Activated T-cell treated with anti-CD3 and anti-CD28 coated beads for 48 hours (primary cell): Measurements from ENCODE around the gene GTF2H2C_2.
"Not testable (repeated sequence)": the region's sequence is repeated elsewhere in the genome, so short reads cannot be mapped to it uniquely, and the experiment has no call there.

ENCODE experiments used
- DNase-seq: peaks from one replicate; pipeline ENCODE4 v3.0.0-alpha.2; 2020; ENCODE audit warnings: low read depth

Gene GTF2H2C_2

DNA sequence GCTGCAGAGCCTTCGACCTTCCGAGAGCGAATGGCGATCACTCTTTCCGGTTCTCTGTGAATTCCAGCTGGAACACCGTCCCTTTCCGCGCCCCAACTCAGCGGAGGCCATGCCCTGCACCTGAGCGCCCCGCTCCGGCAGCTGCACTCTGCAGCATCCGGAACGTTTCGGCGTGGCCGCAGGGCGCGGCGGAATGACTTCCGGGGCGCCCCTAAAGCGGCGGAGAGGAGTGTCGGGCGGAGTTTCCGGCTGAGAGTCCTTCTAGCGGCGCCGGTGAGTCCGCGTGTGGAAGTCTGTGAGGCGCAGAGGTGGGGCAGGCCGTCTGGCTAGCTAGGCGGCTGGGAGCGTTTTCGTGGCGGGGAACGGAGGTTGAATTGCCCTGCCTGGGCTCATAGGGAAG, at the start of gene GTF2H2C_2:
Gene GTF2H2C_2 (plus strand): TSS at position 252 of the 400 bp plus-strand sequence.
- DNase-seq: not testable (repeated sequence)

DNA sequence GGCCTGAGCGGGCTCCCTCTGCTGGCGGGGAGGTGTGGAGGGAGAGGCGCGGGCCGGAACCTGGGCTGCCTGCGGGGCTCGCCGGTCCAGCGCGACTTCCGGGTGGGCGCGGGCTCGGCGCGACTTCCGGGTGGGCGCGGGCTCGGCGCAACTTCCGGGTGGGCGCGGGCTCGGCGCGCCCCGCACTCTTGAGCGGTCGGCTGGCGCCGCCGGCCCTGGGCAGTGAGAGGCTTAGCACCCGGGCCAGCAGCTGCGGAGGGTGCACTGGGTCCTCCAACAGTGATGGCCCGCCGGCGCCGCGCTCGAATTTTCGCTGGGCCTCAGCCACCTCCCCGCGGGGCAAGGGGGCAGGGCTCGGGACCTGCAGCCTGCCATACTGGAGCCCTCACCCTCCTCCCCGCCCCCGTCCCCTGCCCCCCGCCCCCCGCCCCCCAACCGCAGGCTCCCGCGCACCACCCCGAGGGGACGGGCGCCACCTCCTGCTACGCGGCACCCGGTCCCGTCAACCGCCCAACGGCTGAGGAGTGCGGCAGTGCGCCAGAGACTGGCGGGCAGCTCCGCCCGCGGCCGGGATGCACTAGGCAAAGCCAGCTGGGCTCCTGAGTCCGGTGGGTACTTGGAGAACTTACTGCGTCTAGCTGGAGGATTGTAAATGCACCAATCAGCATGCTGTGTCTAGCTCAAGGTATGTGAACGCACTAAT, 14.0 kb upstream of the GTF2H2C_2 start:
- peak; percentile 62 for DNase-seq

DNA sequence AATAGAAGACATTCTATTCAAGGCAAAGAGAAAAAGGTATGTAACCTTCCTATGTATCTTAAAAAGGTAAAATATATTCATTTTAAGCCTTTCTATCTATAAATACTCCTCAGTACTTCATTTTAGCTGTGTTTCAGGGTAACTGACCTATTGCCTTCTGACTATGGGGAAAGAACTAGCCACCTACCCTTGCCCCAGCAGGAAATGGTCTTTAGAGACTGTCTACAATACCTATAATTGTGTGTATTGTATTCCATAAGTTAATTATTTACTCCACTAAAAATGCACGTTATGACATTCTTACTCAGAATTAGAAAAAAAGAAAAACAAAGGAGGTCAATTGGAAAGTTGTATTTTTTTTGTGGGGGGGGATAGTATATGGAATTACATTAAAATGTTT, 6.2 kb downstream of the GTF2H2C_2 start:
- not testable (repeated sequence) for DNase-seq

DNA sequence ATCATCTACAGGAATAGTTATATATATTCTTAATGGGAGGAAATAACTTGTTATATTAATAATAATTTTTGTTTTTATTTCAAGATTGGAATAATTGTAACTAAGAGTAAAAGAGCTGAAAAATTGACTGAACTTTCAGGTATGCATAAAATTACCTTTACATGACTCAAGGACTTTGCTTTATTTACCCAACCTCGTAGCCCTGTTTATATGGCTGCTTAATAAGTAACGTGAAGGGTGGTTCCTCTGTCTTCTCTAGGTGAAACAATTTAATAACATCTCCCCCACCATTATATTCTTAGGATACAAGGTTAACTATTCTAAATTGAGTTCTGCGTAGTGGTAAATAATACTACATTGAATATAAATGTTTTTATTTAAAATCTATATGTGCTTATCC, 8.0 kb downstream of the GTF2H2C_2 start:
- DNase-seq: not testable (repeated sequence)

DNA sequence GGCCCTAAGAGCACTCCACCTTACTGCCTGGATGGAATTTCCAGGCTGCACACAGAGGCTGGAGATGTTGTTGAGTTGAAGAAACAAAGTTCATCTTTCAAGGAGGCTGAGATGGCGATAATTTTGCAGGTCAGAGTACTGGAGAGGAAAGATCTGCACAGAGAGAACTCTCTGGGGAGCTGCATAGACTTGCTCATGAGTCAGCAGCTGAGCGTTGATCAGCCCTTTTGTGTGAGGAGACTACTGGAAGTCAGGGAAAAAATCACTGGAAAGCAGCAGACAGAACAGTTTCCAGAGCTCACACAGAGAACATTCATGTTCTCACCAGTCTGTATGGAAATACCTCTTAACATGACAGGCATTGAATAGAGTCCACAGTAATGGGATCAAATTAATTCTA, 23.4 kb downstream of the GTF2H2C_2 start:
- not testable (repeated sequence) for DNase-seq

- DNase-seq: not testable (repeated sequence)
Measured at GRCh38 chr5:70449565-70449964, 34.4 kb downstream of the GTF2H2C_2 start.

- not testable (repeated sequence) for DNase-seq
Measured at GRCh38 chr5:70451249-70451984, 36.2 kb downstream of the GTF2H2C_2 start.

DNA sequence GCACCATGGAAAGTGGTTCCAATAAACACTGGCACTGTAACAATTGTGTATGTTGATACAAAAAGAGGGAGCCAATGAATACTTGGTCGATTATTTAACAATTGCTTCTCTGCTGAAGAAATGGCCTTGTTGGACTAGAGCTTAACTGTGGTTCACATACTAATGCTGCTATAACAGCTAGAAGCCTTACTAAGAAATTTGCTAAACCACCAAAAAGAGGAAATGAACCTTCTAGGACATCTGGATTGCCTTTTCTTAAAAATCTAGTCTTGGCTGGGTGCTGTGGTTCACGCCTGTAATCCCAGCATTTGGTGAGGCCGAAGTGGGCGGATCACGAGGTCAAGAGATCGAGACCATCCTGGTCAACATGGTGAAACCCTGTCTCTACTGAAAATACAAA, 41.9 kb downstream of the GTF2H2C_2 start:
- DNase-seq: not testable (repeated sequence)

GRCh38 chr5:70459188-70459587, 44.0 kb downstream of the GTF2H2C_2 start:
- DNase-seq: not testable (repeated sequence)

DNA sequence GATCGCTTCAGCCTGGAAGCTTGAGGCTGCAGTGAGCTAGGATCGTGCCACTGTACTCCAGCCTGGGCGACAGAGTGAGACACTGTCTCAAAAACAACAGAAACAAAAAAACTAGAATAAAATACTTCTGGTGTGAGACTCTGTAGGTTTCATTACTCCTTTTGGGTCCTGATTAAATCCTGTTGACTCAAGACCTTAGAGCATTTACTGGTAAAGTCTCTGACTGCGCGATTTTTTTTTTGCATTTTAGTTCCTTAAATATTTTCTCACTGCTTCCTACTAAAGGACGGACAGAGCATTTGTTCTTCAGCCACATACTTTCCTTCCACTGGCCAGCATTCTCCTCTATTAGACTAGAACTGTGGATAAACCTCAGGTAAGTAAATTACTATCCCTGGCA, 46.8 kb downstream of the GTF2H2C_2 start:
- not testable (repeated sequence) for DNase-seq

- not testable (repeated sequence) for DNase-seq
Measured at GRCh38 chr5:70464019-70464637, 49.0 kb downstream of the GTF2H2C_2 start.

DNA sequence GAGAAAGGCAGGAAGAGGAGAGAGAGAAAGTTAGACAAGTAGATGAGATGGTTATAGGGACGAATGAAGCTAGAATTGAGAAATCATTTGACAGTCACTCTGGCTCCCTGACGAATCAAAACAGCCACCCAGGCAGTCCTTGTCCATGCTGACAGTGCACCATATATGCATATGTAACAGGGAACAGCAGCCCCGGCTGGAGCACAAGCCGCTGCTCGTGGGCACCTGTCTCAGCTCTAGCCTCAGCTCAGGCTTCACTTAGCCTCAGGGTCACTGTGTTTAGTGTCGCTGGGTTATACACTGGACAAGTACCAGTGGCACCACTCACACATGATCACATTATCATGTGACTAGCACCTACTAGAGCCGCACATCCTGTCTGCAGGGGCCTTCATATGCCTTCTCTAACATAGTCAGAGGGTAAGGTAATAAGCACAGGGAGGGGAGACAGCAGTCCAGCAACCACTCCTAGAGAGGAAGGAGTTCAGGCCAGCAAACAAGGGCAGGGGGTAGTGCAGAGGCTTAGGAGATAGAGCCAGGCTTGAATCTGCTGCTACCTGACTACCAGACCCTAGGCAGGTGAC, 54.9 kb downstream of the GTF2H2C_2 start:
- DNase-seq: not testable (repeated sequence)
